K562 (cell line): ENCODE results near the gene DDAH2. TPM values are rescaled to one million over a fixed set of nuclear protein-coding genes. Genes with fewer than 3 reads are reported as not detected.

Experiments used
- CHCHD3 ChIP-seq: fragments of 250-450 bp; sonication (Bioruptor Pico); IDR thresholded peaks from 2 replicates; pipeline ENCODE4 v2.1.2; 2022; ENCODE audit warnings: mild to moderate bottlenecking
- CREM ChIP-seq: IDR thresholded peaks from 2 replicates; pipeline ENCODE4 v1.6.1; 2014; ENCODE audit warnings: antibody characterized with exemption, low read depth
- E2F5 ChIP-seq: sonication (generic); formaldehyde crosslinking; IDR thresholded peaks from 2 replicates; pipeline ENCODE4 v1.8.0; 2022; ENCODE audit warnings: mild to moderate bottlenecking, missing genetic modification reagents
- KDM5B ChIP-seq: fragments of 200-600 bp; sonication (generic); IDR thresholded peaks from 2 replicates; pipeline ENCODE4 v1.6.1; 2012; ENCODE audit warnings: low read depth, mild to moderate bottlenecking, moderate library complexity, low read length, control low read depth, inconsistent platforms; ENCODE audit not compliant: insufficient replicate concordance
- PHF8 ChIP-seq: fragments of 200-600 bp; sonication (generic); IDR thresholded peaks from 2 replicates; pipeline ENCODE4 v1.6.1; 2012; ENCODE audit warnings: mixed run types, mild to moderate bottlenecking, inconsistent platforms, low read length, moderate library complexity, borderline replicate concordance
- RBBP5 ChIP-seq: fragments of 200-600 bp; sonication (generic); IDR thresholded peaks from 2 replicates; pipeline ENCODE4 v1.6.1; 2012; ENCODE audit warnings: borderline replicate concordance, mild to moderate bottlenecking, low read length, control low read depth, inconsistent platforms; ENCODE audit not compliant: insufficient read depth, poor library complexity, severe bottlenecking
- RBFOX2 ChIP-seq: fragments of 200-400 bp; formaldehyde crosslinking; IDR thresholded peaks from 2 replicates; pipeline ENCODE4 v1.6.1; 2017; ENCODE audit warnings: low read depth, mild to moderate bottlenecking, low read length, moderate library complexity
- SP1 ChIP-seq: sonication (generic); formaldehyde crosslinking; IDR thresholded peaks from 2 replicates; pipeline ENCODE4 v1.8.1; 2022; ENCODE audit warnings: mild to moderate bottlenecking, missing genetic modification reagents
- ZNF584 ChIP-seq: fragments of 200-800 bp; sonication (Bioruptor generic); IDR thresholded peaks from 2 replicates; pipeline ENCODE4 v1.6.1; 2016; ENCODE audit warnings: low read depth, mild to moderate bottlenecking, missing genetic modification characterization, missing compliant biosample characterization
- ZNF589 ChIP-seq: fragments of 200-800 bp; sonication (Bioruptor generic); IDR thresholded peaks from 2 replicates; pipeline ENCODE4 v1.6.1; 2016; ENCODE audit warnings: low read depth, missing genetic modification characterization, missing compliant biosample characterization
- polyA plus RNA-seq, 8 experiments: library from polyadenylated mRNA; depleted of rRNA in 4 of 8; stranded (reverse) in 5 of 8; unstranded in 3 of 8; fragments of >200 nt; fragmentation: Nextera tagmentation in 2 of 8; fragmentation: Illumina TruSeq in 1 of 8; extraction: Ambion mirVana in 2 of 8; extraction: Trizol in 1 of 8; gene quantifications; 2 replicates each; pipeline versions ENCODE4 v1.2.1 to v1.2.3, GENCODE V29; 2011 to 2014; ENCODE audit warnings: inconsistent platforms in 1 of 8, missing spikeins in 1 of 8
- total RNA-seq, 7 experiments: library from RNA; depleted of rRNA in 6 of 7; stranded (reverse); fragments of >200 nt in 6 of 7; fragmentation: Illumina TruSeq in 2 of 7; extraction: Trizol in 2 of 7; gene quantifications; 2 replicates each; pipeline versions ENCODE4 v1.2.1 to v1.2.3, GENCODE V29; 2011 to 2021; ENCODE audit warnings: low replicate concordance in 1 of 7

Gene DDAH2
- total and polyA plus RNA-seq, 9 of the 15 experiments (the other 6 are each of a cell fraction or from before 2014, with no cell fraction given) = 1.8 to 45.4 (median 21.4) TPM

GRCh38 chr6:31775633-31776484, 46.8 kb upstream of the DDAH2 start (continued):
- TF ChIP-seq PHF8 (0 out of 2 replicates have a peak, but pooled peaks have one; percentile 3), SP1 (peak; percentile 49; the same call in 1 of the 2 replicates), CREM (no peak), ZNF589 (no peak), RBFOX2 (0 out of 2 replicates have a peak, but pooled peaks have one; percentile 29), RBBP5 (peak; percentile 21), E2F5 (CRISPR knock-in tag) (0 out of 2 replicates have a peak, but pooled peaks have one; percentile 88), KDM5B (peak; percentile 12), CHCHD3 (CRISPR knock-in tag) (0 out of 2 replicates have a peak, but pooled peaks have one; percentile 18), ZNF584 (CRISPR knock-in tag) (no peak)
- TF ChIP-seq, all 486 proteins: peak for 14
